Body of pancreas (tissue), 4 donors: Measurements from ENCODE around the gene MORN1.

Experiments used
- CTCF ChIP-seq, 7 experiments: fragments of 450-650 bp in 4 of 7; fragments of 200-600 bp in 3 of 7; sonication (generic) in 3 of 7; IDR thresholded peaks; one replicate each; pipeline ENCODE4 v1.5.1; 2016 to 2019; ENCODE audit warnings: antibody characterized with exemption in 7 of 7
- POLR2A ChIP-seq, 3 donors: fragments of 450-650 bp; IDR thresholded peaks; one replicate each; pipeline ENCODE4 v1.6.1; 2016; ENCODE audit warnings: antibody characterized with exemption in 3 of 3, mild to moderate bottlenecking in 2 of 3

- no peak for TF ChIP-seq CTCF (IDR thresholded peaks at IDR 0.05)
- TF ChIP-seq POLR2A (IDR thresholded peaks at IDR 0.05), result peak in 1 of 3 donors; percentile 10
These were observed 100.5 kb downstream of the MORN1 start for GRCh38 chr1:2290595-2291510.
